ENCODE data around the gene PYGO2. TPM values are rescaled to one million over a fixed set of nuclear protein-coding genes. Genes with fewer than 3 reads are reported as not detected.
"Not testable (repeated sequence)": the region's sequence is repeated elsewhere in the genome, so short reads cannot be mapped to it uniquely, and the experiment has no call there.

The PYGO2 gene
- polyA plus RNA-seq, 1 donor = 32.1 TPM

DNA sequence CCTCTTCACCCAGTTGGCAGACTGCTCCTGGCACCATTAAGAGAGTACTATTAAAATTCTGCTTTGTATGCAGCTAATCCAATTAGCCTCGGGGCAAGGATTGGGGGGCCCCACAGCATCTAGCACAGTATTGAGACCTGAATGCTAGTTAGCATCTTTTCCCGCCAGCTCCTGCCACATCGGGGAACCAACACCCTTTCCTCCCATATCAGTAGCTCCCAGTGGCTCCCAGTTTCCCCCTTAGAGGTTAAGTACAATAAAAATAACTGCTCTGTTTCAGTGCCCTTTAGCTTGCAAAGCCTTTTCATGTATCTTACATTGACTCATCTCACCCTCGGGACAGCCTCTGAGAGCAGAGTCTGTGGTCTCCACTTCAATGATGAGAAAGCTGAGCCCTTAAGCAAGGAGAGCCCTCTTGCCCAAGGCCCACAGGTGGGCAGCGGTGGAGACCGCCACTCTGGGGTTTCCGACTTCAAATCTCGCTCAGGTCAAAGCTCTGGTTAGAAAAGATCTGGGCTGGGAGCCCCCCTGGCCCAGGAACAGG, 20.9 kb downstream of the PYGO2 start:
- DNase-seq = no peak

DNA sequence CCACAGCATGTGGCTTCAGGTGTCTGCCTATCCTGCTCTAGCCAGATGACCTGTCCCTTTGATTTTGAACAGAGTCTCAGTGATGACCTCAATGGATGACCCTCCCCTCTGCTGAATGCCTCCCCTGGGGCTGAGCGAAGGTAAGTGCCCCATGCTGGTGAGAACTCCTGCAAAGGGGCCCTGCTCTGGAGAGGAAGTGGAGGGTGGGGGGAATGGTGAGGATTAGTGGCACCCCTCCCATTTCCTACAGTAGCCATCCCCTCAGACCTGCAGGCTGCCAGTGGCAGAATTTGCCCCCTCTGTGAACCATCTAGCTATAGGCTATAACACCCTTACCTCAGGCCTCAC, 21.4 kb downstream of the PYGO2 start:
- no peak for DNase-seq

DNA sequence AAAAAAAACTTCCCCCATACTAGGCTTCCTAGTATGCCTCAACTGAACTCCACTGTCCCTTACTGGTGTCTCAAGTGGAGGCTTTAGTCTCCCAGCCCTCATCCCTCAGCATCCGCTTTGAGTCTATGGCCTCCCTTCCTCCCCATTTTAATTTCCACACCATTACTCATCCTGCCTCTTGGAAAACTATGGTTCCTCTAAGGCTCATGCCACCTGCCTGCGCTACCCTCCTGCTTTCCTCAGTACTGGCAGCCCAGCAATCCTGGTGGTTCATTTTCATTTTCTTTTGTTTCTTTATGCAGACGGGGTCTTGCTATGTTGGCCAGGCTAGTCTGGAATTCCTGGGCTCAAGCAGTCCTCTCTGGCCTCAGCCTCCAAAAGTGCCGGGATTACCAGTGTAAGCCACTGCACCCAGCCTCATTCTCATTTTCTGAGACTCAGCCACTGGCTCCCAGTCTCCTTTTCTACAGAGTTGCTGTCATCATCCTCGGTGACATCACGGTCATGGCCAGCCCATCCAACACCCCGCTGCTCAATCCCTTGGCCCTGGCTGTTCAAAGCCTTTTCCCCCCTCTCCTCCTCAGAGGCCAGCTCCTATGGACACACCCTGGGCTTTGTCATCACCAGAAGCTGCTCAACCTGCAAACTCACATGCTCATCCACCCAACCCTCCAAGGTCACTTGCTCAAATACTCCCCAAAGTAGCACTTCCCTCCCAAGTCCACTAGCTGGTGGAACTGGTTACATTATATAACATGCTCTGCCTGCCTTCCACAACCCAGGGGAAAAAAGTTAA, 22.8 kb downstream of the PYGO2 start:
- no peak for DNase-seq

DNA sequence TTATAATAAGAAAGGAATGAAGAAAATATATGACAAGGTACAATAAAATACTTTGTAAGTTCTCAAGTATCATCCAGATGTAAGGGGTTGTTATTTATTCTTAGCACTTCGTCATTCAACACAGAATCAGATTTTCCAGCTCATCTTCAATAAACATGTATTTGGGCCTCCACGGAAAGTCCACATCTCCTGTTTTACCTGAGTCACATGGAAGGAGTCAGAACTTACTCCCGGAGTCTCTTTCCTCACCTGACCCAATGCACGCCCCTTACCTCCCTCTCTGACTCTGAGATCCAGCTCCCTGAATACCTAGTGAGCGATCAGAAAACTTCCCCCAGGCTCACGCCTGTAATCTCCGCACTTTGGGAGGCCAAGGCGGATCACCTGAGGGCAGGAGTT, 23.6 kb downstream of the PYGO2 start:
- no peak for DNase-seq

DNA sequence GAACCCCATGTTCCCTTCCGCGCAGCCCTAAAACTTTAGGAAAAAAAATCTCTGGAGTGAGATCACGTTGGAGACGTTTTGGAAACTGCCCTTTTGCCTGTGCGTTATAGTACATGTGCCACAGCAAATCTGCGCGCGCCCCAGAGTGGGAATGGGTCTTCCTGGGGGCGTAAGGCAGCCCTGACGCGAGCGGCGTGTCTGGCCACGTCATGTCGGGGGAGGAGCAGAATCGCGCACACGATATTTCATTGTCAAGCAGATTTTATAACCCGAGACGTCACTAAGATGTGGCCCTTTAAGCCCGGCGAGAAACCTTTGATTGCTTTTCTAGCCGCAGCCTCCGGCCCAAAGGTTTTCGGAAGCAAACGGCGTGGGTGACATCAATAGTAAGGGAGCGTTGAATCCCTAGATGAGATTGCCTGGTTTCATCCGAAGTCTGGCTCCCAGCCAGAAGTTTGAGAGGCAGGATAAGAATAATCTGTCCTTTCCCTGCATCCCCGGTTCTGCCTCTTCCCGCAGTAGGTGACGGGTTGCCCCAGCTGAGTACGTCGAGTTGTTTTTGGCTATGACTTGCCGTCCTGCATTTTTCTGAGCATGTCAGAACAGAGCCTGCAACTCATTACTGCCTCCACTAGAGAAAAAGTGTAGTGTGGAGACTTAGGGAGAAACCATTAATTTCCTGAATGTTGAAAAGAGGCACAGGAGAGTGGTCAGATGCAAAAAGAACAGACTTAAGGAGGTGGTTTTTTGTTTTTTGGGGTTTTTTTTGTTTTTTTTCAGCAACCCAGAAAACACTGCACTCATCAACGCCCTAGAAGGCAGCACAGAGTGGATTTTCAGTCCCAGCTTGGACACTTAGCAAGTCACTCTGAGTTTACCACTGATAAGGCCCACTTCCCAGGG, 24.2 kb downstream of the PYGO2 start:
- peak; percentile 96 for DNase-seq

DNA sequence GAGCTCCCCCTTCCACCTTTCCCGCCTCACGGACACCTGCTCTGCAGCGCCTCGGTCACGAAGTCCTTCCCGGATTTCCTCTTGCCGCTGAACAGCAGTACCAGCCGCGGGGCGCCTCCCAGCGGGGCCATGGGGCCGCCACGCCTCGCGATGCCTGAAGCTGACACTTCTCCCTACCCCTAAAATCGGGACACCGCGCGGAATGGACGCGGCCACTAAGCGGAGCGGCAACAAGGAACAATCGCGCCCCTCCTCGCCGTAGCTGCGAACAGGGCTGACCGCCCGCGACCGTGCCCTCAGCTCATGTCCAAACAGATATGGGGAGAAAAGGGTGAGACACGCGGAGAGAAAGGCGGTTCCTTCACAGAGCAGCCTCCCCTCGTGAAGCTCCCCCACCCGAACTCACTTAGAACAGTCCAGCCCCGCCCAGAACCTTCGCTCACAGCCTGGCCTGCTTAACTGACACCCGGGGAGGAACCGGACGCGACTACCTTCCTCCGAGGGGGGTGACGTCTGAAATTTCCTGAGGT, 25.0 kb downstream of the PYGO2 start, which contains the start of gene PMVK:
TSS of gene PMVK (minus strand) at position 165 of the 530 bp plus-strand sequence. CDS start at position 131, 34 bp downstream.
- peak; percentile 96 for DNase-seq

DNA sequence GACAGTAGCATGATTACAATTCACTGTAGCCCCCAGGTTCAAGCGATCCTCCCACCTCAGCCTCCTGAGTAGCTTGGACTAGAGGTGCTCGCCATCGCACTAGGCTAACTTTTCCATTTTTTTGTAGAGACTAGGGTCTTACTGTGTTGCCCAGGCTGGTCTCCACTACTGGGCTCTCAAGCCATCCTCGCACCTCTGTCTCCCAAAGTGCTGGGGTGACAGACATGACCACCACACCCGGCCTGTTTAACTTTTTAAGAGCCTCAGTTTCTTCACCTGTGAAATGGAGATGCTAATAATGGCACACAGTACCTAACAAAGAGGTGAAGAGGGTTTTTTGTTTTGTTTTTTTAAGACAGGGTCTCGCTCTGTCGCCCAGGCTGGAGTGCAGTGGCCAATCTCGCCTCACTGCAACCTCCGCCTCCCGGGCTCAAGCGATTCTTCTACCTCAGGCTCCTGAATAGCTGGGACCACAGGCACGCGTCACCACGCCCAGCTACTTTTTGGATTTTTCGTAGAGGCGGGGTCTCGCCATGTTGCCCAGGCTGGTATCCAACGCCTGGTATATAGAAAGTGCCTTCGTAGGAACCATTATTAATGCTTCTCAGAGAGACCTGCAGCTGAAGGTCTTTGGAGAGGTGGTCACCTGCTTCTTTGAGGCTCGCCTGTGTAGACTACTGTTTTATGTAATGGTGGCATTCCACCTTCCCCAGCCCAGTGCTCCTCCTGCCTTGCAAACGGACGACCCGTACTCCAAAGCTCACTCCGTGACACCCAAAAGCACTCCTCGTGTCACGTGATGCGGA, 25.6 kb downstream of the PYGO2 start:
- no peak for DNase-seq

DNA sequence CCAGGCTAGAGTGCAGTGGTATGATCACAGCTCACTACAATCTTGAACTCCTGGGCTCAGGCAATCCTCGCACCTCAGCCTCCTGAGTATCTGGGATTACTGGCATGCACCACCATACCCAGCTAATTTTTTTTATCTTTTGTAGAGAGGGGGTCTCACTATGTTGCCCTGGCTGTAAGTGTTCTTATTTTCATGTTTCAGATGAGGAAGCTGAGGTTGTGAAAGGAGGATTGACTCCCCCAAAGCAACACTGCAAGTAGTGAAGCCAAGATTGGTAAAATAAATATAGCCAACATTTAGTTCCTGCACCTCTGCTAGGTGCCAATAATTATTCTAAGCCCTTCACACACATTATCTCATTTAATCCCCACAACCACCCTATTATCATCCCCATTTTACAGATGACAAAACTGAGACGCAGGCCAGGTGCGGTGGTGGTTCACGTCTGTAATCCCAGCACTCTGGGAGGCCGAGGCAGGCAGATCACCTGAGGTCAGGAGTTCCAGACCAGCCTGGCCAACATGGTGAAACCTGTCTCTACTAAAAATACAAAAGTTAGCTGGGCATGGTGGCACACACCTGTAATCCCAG, 27.1 kb downstream of the PYGO2 start:
- no peak for DNase-seq

DNA sequence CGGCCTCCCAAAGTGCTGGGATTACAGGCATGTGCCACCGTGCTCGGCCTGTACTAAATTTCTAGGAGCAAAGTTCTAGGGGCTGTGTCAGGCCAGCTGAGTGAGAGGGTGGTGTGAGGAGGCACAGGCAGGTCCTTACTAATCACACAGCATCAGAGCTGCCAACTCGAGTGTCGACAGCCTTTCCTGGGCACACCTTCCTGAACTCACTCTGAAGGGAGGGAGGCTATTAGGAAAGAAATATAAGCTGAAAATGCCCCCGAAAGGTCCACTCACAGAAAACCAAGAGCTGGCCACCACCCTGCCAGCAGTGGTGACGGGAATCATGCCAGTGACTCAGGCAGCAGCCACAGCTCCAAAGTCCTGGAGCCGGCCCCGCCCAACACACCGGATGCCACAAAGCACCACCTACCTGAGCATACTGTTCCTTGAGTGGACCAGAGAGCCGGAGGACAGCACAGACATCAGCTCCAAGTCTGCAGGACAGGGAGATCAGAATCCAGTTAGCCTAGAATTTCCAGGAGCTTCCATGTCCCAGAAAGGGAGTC, 29.6 kb downstream of the PYGO2 start:
- DNase-seq = no peak

DNA sequence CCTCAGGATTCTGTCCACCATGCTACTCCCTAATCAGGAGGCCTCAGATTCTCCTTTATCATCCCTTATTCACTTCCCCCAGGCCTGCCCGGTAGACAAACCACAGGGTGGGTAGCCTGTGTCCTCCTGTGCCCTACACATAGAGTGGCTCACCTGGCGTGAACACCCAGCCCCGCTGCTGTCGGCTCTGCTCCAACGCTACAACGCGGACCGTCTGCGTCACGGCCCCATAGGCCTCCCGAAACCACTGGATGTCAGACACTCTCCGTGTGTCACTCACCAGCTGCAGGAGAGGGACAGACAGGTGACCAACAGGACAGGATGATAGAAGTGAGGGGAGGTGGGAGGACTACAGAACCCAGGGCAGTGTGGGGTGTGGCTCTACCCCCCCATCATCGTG, 35.4 kb downstream of the PYGO2 start:
- no peak for DNase-seq

DNA sequence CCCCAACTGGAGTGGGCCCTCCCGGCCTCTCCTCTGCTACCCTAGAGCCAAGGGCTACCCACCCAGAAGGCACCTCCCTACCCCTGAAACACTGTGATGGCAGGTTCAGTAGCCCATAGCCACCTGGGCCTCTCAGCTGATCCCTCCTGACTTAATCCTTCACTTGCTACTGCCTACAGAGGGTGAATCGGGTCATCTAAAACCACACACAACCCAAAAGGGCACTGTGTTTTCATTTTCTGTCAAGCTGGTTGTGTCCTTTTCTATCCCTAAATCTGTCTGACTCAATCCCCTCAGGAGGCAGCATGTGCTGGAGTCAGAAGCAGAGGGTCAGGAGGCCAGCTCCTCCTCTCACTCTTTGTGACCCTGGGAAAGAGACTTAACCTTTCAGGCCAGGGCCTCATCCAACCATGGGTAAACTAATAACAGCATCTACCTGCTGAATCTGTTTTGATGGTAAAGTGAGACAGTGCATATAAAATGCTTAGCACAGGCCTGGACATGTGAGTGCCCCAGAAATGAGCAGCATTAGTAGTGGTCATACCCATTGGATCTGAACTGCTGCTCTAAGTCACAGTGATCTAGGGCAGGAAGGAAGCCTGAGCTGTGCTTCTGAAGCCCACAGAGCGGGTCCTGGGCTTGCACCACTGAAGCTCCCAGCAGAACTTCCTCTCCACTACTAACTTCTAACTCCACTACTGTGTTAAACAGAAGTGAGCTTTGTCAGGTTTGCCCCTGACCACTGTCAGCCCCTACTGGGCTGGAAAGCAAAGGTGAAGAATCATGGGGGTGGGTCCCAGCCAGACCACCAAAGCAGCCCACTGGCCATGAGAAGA, 36.0 kb downstream of the PYGO2 start:
- no peak for DNase-seq

DNA sequence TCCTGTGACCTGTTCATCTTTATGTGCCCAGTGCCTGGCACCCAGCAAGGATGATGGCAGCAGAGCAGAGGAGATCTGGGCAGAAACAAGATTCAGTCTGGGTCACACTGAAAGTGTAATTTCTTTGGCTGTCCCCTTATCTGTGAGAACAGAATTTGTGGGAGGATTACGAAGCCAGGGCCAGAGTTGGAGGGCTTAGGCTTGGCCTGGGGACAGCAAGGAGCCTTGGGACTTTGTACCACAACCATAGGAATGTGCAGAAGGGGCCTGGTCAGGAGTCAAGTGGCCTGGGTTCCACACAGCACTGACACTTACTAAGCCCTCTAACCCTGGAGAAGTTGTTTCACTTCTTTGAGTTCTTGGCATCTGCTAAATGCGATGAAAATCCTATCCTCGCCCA, 37.9 kb downstream of the PYGO2 start:
- DNase-seq = no peak

DNA sequence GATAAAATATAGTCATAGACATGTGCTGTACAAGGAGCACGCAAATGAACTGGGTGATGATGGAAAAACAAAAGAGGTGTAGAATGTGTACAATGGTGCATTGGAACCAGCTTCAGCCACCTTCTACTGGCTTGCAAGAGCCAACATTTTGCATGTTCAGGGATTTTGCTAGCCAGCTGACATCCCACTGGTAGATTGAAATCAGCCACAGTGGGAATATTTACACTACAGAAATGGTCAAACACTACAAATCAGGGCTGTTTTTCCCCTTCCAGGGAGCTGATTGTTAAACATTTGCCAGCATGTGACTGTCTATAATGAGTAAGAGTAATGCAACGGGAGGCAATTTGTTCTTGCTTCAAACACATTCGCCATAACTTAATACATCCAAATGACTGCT, 48.3 kb downstream of the PYGO2 start:
- DNase-seq = no peak

DNA sequence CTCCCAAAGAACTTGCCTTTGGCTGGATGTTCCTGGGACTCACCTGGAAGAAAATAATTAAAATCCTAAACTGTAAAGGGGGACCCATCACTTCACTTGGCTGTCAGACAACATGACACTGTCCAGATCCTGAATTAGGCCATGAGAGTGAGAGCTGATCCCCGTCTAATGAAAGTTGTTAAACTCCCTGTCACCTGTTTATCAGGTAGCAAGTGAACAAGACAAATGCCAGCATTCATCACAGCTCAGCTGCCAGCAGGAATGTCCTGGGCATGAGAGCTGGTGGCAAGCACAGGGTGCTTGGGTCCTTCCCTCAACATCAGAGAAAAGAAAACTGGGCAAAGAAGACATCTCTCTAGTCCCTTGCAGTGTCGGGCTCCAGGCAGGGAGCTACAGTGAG, 48.8 kb downstream of the PYGO2 start:
- no peak for DNase-seq

DNA sequence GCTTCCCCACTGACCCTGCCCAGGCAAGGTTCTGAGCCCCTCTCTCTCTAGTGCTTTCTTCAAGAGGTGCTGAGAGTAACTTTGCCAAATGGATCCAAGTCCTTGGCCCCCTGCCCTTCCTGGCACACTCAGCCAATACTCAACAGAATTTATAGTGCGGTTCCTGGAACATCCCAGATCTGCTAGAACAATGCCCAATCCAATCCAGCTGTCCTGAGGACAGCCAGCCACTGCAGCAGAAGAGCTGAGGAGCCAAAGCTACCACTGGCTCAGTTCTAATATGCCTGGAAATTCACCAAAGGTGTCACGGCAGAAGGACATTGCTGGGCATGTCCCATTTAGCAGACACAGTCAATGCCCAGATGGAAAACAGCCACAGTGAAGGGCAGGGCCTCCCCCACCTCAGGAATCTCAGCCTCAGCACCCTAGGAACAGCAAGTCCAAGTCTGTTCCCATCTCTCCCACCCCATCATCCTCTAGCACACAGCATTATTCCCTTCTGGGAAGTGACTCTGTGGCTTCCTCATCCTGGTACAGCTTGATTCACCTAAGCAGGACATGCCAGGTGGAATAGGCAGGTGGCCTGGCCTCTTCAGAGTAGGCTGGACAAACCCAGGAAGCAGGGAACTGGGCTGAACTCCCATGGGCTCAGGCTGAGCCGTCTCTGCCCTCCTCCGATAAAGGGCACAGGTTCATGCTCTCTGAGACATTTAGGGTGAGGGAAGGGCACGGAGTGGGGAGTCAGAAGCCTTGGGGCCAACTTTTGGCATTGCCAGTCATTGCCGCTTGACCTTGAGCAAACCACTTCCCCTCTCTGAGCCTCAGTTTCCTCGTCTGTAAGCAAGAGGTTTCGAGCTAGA, 49.7 kb downstream of the PYGO2 start:
- no peak for DNase-seq

DNA sequence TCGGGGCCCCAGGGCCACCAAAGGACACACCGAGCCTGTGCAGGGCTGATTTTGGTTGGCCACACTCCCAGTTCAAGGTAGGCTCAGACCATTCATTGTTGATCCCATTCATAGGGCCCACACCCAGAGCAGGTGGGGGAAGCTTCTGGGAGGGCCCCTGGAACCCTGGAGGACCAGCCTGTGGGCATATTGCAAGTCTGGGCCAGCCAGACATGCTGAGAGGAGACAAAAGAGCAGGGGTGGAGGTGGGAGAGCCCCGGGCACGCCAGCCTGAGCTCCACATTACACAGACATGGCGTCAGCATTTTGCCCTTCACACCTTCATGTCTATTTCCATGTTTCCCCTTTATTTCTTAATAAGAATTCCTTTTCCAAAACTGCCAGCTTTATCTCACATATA, 50.7 kb downstream of the PYGO2 start:
- DNase-seq = no peak

DNA sequence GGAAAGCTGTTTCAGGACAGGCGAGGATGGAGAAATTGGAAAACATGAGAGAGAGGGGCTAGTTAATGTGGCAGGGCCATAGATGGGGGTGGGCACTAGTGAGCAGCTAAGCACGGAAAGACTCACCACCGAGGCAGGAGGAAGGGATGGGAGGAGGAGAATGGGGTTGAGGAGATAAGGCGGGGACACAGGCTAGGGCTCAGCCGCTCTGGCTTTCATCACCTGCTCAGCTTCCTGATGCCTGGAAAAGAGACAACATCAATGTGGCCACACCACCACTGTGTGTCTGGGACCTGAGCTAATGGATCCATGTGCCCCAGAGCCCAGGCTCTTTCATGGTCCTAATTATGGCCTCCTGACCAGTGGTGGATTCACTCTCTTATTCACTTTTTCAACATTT, 52.6 kb downstream of the PYGO2 start:
- no peak for DNase-seq

DNA sequence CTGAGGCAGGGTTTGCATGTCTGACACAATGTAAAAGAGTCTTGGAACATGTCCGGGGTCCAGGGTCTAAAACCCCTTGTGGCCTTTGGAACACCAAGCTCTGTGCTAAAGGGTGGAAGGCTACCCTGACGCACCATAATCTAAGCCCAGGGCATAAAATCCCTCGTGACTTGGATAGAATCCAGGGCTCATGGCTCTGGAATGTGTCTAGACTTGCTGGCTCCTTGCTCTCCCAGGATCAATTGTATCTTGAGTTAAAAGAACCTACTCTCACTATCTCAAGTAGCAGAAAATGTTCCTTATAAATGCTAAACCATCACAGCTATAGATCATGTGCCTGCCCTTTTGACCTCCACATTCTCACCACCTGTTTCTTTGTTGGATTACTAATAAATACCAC, 53.5 kb downstream of the PYGO2 start:
- not testable (repeated sequence) for DNase-seq
